H9 (cell line): Measurements from ENCODE around the gene PLS1. TPM values are rescaled to one million over a fixed set of nuclear protein-coding genes. Genes with fewer than 3 reads are reported as not detected.

Experiments
- DNase-seq: peaks from one replicate; pipeline ENCODE4 v3.0.0-alpha.2; 2017
- H2AFZ ChIP-seq: one replicate; pipeline ENCODE4 v1.6.1; 2013; ENCODE audit warnings: mild to moderate bottlenecking, low read length, control low read depth, moderate library complexity
- H2AK5ac ChIP-seq: 2 replicates; pipeline ENCODE4 v1.6.1; 2013; ENCODE audit warnings: low read length, control low read depth, mixed read lengths; ENCODE audit not compliant: insufficient read length
- H2BK120ac ChIP-seq: one replicate; pipeline ENCODE4 v1.6.1; 2013; ENCODE audit warnings: low read depth, mild to moderate bottlenecking, low read length, control low read depth, inconsistent platforms; ENCODE audit not compliant: poor library complexity, severe bottlenecking
- H2BK12ac ChIP-seq: 2 replicates; pipeline ENCODE4 v1.6.1; 2013; ENCODE audit warnings: low read length, control low read depth, mixed read lengths, low read depth; ENCODE audit not compliant: insufficient read length
- H2BK15ac ChIP-seq: 2 replicates; pipeline ENCODE4 v1.6.1; 2013; ENCODE audit warnings: low read depth, low read length, control low read depth
- H2BK20ac ChIP-seq: one replicate; pipeline ENCODE4 v1.6.1; 2013; ENCODE audit warnings: low read depth, mild to moderate bottlenecking, low read length, control low read depth, inconsistent platforms; ENCODE audit not compliant: poor library complexity, severe bottlenecking
- H2BK5ac ChIP-seq: 2 replicates; pipeline ENCODE4 v1.6.1; 2013; ENCODE audit warnings: low read length, control low read depth, mixed read lengths; ENCODE audit not compliant: insufficient read length
- H3K14ac ChIP-seq: 2 replicates; pipeline ENCODE4 v1.6.1; 2013; ENCODE audit warnings: low read length, control low read depth; ENCODE audit not compliant: insufficient read depth
- H3K18ac ChIP-seq: 2 replicates; pipeline ENCODE4 v1.6.1; 2013; ENCODE audit warnings: low read depth, mild to moderate bottlenecking, mixed read lengths, low read length, control low read depth; ENCODE audit not compliant: insufficient read length
- H3K23ac ChIP-seq: 2 replicates; pipeline ENCODE4 v1.6.1; 2013; ENCODE audit warnings: low read length, control low read depth, mixed read lengths, low read depth; ENCODE audit not compliant: insufficient read length
- H3K23me2 ChIP-seq: 2 replicates; pipeline ENCODE4 v1.6.1; 2013; ENCODE audit warnings: low read depth, mild to moderate bottlenecking, mixed read lengths, low read length, control low read depth; ENCODE audit not compliant: insufficient read length, poor library complexity, severe bottlenecking
- H3K27ac ChIP-seq: 2 replicates; pipeline ENCODE4 v1.5.1; 2013; ENCODE audit warnings: low read length, control low read depth, mixed read lengths, low read depth; ENCODE audit not compliant: insufficient read length
- H3K27me3 ChIP-seq: 2 replicates; pipeline ENCODE4 v1.6.1; 2013; ENCODE audit warnings: low read length, control low read depth, inconsistent platforms; ENCODE audit not compliant: insufficient read depth
- H3K4ac ChIP-seq: 2 replicates; pipeline ENCODE4 v1.6.1; 2013; ENCODE audit warnings: low read depth, mild to moderate bottlenecking, control low read depth, inconsistent platforms, low read length, moderate library complexity
- H3K4me1 ChIP-seq: 2 replicates; pipeline ENCODE4 v1.6.1; 2013; ENCODE audit warnings: low read length, control low read depth, inconsistent platforms; ENCODE audit not compliant: insufficient read depth
- H3K4me2 ChIP-seq: 2 replicates; pipeline ENCODE4 v1.6.1; 2013; ENCODE audit warnings: low read length, control low read depth, mixed read lengths; ENCODE audit not compliant: insufficient read length, insufficient read depth
- H3K56ac ChIP-seq: 2 replicates; pipeline ENCODE4 v1.6.1; 2013; ENCODE audit warnings: low read depth, mild to moderate bottlenecking, mixed read lengths, low read length, control low read depth; ENCODE audit not compliant: insufficient read length
- H3K79me1 ChIP-seq: 2 replicates; pipeline ENCODE4 v1.6.1; 2013; ENCODE audit warnings: low read depth, mild to moderate bottlenecking, moderate library complexity, low read length, control low read depth, inconsistent platforms; ENCODE audit not compliant: insufficient read depth, poor library complexity, severe bottlenecking
- H3K79me2 ChIP-seq: 2 replicates; pipeline ENCODE4 v1.6.1; 2013; ENCODE audit warnings: low read length, control low read depth, inconsistent platforms; ENCODE audit not compliant: insufficient read depth
- H3K9ac ChIP-seq: 2 replicates; pipeline ENCODE4 v1.6.1; 2013; ENCODE audit warnings: low read length, control low read depth, mixed read lengths; ENCODE audit not compliant: insufficient read length; ENCODE audit errors: extremely low read depth
- H3K9me3 ChIP-seq: one replicate; pipeline ENCODE4 v1.6.1; 2013; ENCODE audit warnings: low read depth, low read length, inconsistent platforms; ENCODE audit not compliant: control insufficient read depth
- H3T11ph ChIP-seq: one replicate; pipeline ENCODE4 v1.6.1; 2013; ENCODE audit warnings: mild to moderate bottlenecking, low read length, control low read depth, inconsistent platforms
- H4K20me1 ChIP-seq: one replicate; pipeline ENCODE4 v1.6.1; 2013; ENCODE audit not compliant: control insufficient read depth, insufficient read length, insufficient read depth
- H4K5ac ChIP-seq: 2 replicates; pipeline ENCODE4 v1.6.1; 2013; ENCODE audit warnings: low read depth, mild to moderate bottlenecking, mixed read lengths, low read length, control low read depth; ENCODE audit not compliant: insufficient read length
- H4K8ac ChIP-seq: replicated peaks from 2 replicates; pipeline ENCODE4 v1.6.1; 2013; ENCODE audit warnings: low read length, control low read depth, mixed read lengths, low read depth; ENCODE audit not compliant: insufficient read length
- H4K91ac ChIP-seq: 2 replicates; pipeline ENCODE4 v1.6.1; 2013; ENCODE audit warnings: low read depth, mild to moderate bottlenecking, moderate library complexity, mixed read lengths, low read length, control low read depth; ENCODE audit not compliant: insufficient read length
- H3K27ac Mint-ChIP-seq, 3 experiments: 2 replicates in 2 of 3; 3 replicates in 1 of 3; pipeline ENCODE4 v1.8.0; 2020 to 2021; ENCODE audit warnings: mixed read lengths in 3 of 3, mild to moderate bottlenecking in 1 of 3, moderate library complexity in 1 of 3
- H3K27me3 Mint-ChIP-seq: 2 replicates; pipeline ENCODE4 v1.8.0; 2021; ENCODE audit warnings: low read depth, mild to moderate bottlenecking, moderate library complexity, mixed read lengths
- H3K36me3 Mint-ChIP-seq, 3 experiments: 2 replicates in 2 of 3; 3 replicates in 1 of 3; pipeline ENCODE4 v1.8.0; 2020 to 2021; ENCODE audit warnings: low read depth in 3 of 3, mixed read lengths in 3 of 3; ENCODE audit not compliant: insufficient read depth in 1 of 3
- H3K4me1 Mint-ChIP-seq, 2 experiments: 2 replicates each; pipeline ENCODE4 v1.8.0; 2020; ENCODE audit warnings: mixed read lengths in 2 of 2
- H3K4me3 Mint-ChIP-seq, 2 experiments: 2 replicates in 1 of 2; 3 replicates in 1 of 2; pipeline ENCODE4 v1.8.0; 2020 to 2021; ENCODE audit warnings: mild to moderate bottlenecking in 2 of 2, mixed read lengths in 2 of 2, moderate library complexity in 1 of 2
- H3K9me3 Mint-ChIP-seq, 2 experiments: 2 replicates in 1 of 2; 3 replicates in 1 of 2; pipeline ENCODE4 v1.8.0; 2020; ENCODE audit warnings: mild to moderate bottlenecking in 2 of 2, mixed read lengths in 2 of 2, moderate library complexity in 1 of 2
- CTCF ChIP-seq: fragments of 200-600 bp; sonication (generic); conservative IDR thresholded peaks from 3 replicates; pipeline ENCODE4 v1.8.0; 2021; ENCODE audit warnings: antibody characterized with exemption, mild to moderate bottlenecking
- WGBS: extraction: QIAGEN DNeasy Blood & Tissue Kit; methylation state at CpG from one replicate; pipeline ENCODE4 v1.1.7; 2013; ENCODE audit warnings: missing lambda C conversion rate, low lambda C conversion rate, mixed read lengths; ENCODE audit not compliant: insufficient read length; ENCODE audit errors: extremely low coverage; 5-methylcytosine and 5-hydroxymethylcytosine counted together
- total RNA-seq: library from RNA; stranded (reverse); gene quantifications from 2 replicates; pipeline ENCODE4 v1.2.1, GENCODE V29; 2021

The PLS1 gene
- total RNA-seq, 1 experiment from 2014 or later: 20.4 TPM

DNA sequence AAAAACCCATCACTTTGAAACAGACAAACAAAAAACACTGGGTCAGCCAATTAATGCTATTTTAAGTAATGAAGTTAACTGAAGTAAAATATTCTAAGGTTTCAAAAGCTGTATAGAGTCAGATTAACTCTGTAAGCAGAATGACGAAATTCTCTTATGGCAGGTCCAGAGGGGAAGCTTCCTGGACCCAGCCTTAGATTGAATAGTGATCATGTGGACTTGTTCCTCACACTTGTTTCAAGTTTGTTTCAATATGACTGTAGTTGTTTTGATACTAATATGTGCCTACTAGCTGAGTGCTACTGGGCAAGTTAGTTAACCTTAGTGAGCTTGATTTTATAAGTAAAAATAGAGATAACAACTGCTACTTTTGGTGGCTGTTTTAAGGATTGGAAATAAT lies 32.6 kb downstream of the PLS1 start:
- Histone ChIP-seq H3K18ac (no peak overlapping the region), H4K8ac (no peak overlapping the region), H3K27ac (no peak overlapping the region), H3K9ac (no peak overlapping the region), H3K4me1 (no peaks in the 10 kb centered on the region), H2BK15ac (no peak overlapping the region), H3K79me2 (no peaks in the 10 kb centered on the region), H2BK12ac (no peak overlapping the region), H2AFZ (no peak overlapping the region), H3K4me2 (no peak overlapping the region), H4K20me1 (no peaks in the 10 kb centered on the region), H3K79me1 (no peaks in the 10 kb centered on the region), H4K5ac (no peak overlapping the region), H2BK120ac (no peak overlapping the region), H4K91ac (no peak overlapping the region), H2AK5ac (no peak overlapping the region), H3T11ph (no peak overlapping the region), H3K27me3 (no peaks in the 10 kb centered on the region), H3K4ac (no peak overlapping the region), H2BK20ac (no peak overlapping the region), H3K9me3 (no peaks in the 10 kb centered on the region), H3K23me2 (no peaks in the 10 kb centered on the region), H3K14ac (no peak overlapping the region), H3K56ac (no peak overlapping the region), H2BK5ac (no peak overlapping the region), H3K23ac (no peak overlapping the region)
- Mint-ChIP-seq H3K4me1 (peaks cover 1 to 3% of the 10 kb centered on the region in 2 experiments; a peak in 1 of 4 replicates), H3K4me3 (no peak overlapping the region), H3K9me3 (no peaks in the 10 kb centered on the region), H3K27me3 (no peaks in the 10 kb centered on the region), H3K27ac (no peak overlapping the region), H3K36me3 (no peaks in the 10 kb centered on the region)
- TF ChIP-seq CTCF: no peak
- DNase-seq: no peak
- WGBS: no CpG with 5 or more reads among the region's 1 CpG
